HG03460 (cell line): Measurements from ENCODE around the gene DYSF.

Source experiments
- ATAC-seq: cut with Tn5 transposase; IDR thresholded peaks from one replicate; pipeline ENCODE4 v1.9.1; 2021; ENCODE audit not compliant: unreplicated experiment

DYSF gene

DNA sequence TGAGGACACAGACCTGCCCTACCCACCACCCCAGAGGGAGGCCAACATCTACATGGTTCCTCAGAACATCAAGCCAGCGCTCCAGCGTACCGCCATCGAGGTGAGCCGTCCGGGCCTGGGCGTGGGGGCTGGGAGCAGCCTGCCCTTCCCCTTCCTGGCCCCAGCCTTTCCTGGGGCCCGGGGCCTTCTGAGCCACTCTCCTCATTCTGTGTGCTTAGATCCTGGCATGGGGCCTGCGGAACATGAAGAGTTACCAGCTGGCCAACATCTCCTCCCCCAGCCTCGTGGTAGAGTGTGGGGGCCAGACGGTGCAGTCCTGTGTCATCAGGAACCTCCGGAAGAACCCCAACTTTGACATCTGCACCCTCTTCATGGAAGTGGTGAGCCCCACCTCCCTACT, 157.9 kb downstream of the DYSF start:
- no peak for ATAC-seq

GRCh38 chr2:71611781-71612527, 158.6 kb downstream of the DYSF start:
- ATAC-seq: no peak

DNA sequence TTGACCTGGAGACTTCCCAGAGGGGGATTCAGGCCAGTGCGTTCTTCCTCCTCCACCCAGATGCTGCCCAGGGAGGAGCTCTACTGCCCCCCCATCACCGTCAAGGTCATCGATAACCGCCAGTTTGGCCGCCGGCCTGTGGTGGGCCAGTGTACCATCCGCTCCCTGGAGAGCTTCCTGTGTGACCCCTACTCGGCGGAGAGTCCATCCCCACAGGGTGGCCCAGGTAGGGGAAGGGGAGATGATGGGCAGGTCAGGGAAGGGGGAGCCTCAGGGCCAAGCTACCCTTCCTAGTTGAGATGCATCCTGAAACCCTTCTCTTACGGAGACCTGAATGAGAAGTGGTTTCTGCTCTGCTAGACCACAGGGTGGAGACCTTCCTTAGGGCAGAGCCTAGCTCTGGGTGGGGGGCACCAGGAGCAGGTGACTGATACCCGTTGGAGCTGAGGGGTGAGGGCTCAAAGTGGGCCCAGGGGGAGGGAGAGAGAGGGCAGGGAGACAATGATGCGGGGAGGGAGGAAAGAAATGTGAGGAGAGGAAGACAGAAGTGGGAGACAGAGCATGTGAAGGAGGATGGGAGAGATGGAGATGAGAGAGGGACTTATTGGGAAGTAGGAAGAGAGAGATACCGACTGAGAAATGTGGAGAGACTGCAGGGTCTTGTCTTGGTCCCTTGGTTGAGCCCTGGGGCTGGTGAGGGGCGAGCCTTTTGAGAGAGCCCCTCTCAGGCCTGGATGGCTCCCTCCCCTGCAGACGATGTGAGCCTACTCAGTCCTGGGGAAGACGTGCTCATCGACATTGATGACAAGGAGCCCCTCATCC, 159.4 kb downstream of the DYSF start:
- no peak for ATAC-seq

DNA sequence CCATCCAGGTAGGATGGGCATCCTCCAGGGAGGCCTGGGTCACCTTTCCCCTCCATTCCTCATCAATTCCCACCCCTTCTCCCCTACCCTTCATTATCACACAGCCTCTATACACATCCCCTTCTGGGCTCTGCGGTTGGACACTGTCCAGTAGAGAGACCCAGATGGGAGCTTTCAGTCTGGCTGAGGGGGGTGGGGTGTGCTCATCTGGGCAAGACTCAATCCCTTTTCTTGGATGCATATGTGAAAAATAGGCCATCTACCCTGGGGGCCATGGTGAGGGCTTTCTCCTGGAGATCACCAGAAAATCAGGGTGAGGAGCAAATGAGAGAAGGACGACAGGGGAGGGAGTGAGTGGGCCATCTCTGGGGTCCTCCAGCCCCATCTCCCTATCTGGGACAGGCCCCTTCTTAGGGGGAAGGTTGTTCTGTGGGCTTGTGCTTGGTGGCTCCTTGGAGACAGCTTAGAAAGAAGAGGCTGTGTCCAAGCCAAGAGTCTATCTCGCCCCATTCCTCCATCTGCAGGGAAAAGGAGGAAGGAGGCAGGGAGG, 160.1 kb downstream of the DYSF start:
- ATAC-seq: no peak

DNA sequence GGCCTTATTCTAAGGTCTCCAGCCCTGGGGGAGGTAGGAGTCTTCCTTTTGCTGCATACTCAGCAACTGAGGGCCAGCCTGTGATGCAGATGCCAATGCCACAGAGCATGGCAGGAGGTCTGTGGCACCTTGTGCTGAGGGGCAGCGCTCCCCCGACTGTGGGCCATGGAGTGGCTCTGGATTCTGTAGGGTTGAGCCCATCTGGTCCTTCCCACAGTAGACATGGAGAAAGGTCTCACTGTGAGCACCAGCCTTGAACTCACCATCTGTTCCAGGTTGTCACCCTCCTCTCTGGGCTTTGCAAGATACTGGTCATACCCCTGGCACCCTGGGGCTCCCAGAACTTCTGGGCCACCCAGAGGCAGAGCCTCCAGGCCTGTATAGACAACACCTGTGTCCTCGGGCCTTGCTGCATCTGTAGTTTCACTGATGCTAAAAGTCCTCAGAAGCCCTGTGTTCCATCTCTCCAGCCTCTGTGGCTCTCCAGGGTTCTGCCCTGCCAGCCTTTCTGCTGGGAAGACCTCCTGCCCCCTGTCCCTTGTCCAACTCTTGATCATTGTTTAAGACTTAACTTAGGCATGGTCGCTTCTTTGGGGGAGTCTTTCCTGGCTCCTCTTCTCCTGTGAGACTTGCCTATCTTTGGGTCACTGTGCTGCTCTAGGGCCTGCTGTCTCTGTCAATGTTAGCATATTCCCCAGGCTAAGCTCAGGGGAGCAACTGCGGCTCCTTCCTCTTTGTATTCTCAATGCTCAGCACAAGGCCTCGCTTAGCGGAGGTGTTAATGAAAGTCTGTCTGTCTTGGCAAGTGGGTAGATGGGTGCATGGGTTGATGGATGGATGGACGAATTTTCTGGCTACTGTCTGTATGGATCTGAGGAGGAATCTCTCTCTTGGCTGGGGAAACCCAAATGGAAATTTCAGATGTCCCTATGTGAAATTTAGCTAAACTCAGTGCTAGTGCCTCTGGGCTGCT, 160.9 kb downstream of the DYSF start:
- ATAC-seq: no peak

GRCh38 chr2:71614976-71615766, 161.8 kb downstream of the DYSF start:
- no peak for ATAC-seq

- ATAC-seq: no peak
Measured at GRCh38 chr2:71615767-71616730, 162.7 kb downstream of the DYSF start.

DNA sequence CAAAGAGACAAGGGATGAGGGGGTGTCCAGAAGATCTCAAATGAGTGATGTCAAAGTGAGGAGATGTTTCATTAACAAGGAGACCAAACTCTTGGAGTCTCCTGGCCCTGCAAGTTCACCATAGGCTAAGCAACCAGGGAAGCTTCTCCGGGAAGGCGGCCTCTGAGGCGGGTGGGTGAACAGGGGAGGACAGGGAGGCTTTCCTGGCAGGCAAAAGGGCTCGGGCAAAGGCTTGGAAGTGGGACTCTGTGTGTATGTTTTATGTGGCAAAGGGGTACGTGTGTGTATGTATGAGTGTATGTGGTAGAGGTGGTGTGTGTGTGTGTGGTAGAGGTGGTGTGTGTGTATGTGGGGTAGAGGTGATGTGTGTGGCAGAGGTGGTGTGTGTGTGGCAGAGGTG, 163.9 kb downstream of the DYSF start:
- ATAC-seq: no peak

GRCh38 chr2:71618327-71619113, 165.2 kb downstream of the DYSF start:
- no peak for ATAC-seq

DNA sequence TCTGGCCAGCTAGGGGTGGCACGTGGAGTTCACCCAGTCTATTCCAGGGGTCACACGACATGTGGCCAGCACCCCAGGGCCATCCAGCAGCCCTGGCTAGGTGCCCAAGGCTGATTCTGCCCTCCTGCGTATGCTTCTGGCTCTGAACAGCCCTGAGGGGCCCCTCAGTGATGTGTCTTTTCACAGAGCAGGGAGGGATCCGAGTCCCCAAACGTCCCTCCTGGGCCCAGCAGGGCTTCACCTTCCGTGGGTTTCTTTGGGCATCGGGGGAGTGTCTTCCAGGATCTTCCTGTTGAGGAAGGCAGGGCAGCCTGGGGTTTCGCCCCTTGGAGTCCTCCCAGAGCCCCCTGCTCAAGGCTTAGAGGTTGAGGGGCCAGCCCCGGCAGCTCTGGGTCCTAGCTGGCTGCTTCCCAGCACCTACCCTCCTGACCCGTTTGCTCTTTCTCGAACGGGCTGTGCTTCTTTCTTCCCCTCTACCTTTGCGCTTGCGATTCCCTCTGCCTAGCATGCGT, 165.9 kb downstream of the DYSF start:
- no peak for ATAC-seq

GRCh38 chr2:71620116-71620515, 166.8 kb downstream of the DYSF start:
- no peak for ATAC-seq

DNA sequence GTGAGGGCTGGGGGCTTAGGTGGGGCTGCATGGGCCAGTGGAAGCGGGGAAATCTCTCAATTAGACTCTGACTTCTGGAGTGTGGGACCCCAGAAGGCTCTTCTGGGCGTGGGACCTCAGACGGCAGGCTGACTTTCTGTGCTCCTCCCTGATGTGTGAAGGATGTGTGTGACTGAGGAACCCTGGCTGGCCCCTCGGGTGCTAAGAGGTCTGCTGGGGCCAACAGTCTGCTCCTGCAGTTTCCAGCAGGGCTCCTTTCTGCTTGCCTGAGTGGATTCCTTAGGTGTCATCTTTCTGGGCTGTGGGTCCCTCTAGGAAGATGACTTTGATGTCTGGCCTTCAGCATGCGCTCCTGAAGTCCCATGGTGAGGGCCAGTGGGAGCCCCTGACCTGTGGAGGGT, 167.5 kb downstream of the DYSF start:
- ATAC-seq: no peak

DNA sequence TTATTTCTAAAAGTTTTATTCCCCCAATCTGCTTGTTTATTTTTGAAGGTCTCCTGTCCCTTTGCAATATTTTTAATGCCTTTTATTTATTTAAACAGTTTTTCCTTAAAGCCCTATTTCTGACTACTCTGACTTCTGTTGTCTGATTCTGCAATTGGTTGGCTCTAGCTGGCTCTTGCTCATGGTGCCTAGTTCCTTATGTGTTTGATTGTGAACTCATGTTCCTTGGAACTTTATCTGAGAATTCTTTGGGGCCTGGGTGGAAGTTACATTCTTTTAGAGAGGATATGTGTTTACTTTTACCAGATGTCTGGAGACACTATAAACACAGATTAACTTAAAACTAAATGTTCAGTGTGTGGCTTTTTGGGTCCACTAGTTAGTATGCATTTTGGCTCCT, 175.9 kb downstream of the DYSF start:
- ATAC-seq: no peak

DNA sequence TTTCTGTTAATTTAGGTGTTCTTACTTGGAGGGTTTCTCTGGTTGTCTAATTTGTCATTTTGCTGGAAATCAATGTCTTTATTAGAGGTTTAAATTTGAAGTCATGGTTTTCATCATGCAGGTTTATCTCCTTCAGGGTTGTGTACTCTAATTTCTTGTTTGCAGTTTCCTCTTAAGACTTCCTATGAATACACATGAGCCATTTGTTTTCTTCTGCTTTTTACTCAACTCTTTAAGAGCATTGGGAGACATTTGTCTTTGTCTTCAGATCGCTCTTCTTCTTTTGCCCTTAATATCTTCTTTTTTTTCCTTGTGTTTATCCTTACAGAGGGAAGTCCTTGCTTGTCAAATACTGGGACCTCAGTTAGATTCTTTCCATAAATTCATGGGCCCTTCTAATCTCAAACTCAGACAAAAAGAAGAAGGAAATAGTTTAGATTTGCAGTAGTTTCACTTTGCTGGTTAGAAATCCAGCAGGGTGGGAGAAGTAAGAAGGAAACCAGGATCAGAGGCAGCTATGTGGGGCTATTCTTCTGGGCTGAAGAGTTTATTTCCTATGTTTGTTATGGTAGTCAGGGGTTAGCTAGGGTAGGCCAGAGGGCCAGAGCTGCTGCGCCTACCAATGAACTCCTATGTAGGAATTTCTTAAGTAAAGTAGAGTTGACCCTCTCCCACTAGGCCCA, 176.6 kb downstream of the DYSF start:
- ATAC-seq: no peak

DNA sequence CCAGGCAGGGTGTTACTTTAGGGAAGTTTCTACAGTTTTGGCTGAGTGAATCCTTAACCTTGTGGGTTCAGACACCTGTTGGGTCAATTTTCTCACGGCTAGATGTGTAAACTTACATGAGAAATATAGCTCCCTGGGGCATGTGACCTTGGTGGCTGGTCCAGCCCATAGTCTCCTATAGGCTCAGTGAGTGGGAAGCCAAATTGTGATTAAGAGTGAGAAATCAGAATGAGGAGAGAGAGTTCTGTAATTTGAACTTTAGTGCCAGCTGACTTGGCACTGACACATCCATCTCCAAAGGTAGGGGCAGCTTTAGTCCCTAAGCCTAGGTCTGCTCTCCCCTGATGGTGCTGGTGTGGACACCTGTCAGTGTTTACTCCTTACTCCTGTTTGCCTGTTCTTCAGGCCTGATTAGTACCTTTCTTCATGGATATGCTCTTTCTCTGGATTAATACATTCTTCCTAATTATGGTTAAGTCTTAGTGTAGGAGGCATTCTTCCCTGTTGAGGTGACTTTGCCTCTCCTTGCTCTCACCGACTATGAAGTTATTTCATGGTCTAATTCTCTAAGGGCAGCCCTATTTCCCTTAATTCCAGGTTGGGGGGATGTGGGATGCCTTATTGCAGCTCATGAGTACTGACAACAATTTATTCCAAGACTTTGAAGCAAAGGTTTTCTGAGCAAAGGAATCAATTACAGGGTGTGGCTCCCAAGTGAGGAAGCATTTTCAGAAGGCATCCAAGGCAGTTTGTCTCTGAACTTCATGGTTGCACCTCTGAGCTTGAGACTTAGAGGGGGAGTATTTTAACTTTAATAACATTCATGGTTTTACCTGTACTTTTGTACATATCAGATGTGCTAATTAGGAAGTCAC, 177.3 kb downstream of the DYSF start:
- ATAC-seq: peak; percentile 79

DNA sequence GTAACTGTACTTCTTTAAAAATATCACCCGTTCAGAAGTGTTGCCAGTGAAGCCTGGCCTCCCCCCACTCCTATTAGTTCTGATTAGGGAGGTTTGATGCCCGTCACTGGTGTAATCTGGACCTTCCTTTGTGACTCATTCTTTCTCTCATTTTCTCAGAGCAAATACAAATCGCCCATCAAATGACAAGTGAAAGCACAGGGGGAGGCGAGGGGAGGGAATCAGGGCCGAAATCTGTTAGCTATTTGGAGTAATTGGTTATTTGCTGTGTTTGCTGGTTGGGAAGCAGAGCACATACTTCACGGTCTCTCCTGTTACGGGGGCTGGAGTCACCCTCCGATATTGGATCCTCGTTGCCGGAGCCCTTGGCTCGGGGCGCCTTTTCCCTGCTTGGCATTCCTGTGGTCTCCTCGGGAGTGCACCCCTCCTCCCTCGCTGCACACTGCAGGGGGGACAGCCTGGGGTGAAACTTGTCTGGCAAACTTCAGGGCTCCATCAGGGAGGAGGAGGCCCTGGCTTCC, 178.1 kb downstream of the DYSF start:
- no peak for ATAC-seq
